OCI-LY1 (cell line): ENCODE data around the gene GLIPR2.

ENCODE experiments used
- CTCF ChIP-seq: fragments of 200-600 bp; sonication (generic), shearing (Covaris generic); IDR thresholded peaks from 2 replicates; pipeline ENCODE4 v1.5.1; 2017; ENCODE audit warnings: mild to moderate bottlenecking, antibody characterized with exemption, low read length, moderate library complexity, mixed read lengths
- EZH2 ChIP-seq: fragments of 200-600 bp; sonication (generic), shearing (Covaris generic); IDR thresholded peaks from 2 replicates; pipeline ENCODE4 v1.8.0; 2017; ENCODE audit warnings: borderline replicate concordance, mixed run types, mild to moderate bottlenecking, antibody characterized with exemption, low read length, moderate library complexity, mixed read lengths

GRCh38 chr9:36158917-36159316, 22.4 kb downstream of the GLIPR2 start:
- TF ChIP-seq EZH2 (no peak), CTCF (no peak)
